ENCODE results near the gene HSPA6.
"Not testable (repeated sequence)": the region's sequence is repeated elsewhere in the genome, so short reads cannot be mapped to it uniquely, and the experiment has no call there.

The HSPA6 gene

GRCh38 chr1:161560960-161561715, 36.8 kb downstream of the HSPA6 start:
- DNase-seq (ENCODE audit: low read depth) = not testable (repeated sequence)

DNA sequence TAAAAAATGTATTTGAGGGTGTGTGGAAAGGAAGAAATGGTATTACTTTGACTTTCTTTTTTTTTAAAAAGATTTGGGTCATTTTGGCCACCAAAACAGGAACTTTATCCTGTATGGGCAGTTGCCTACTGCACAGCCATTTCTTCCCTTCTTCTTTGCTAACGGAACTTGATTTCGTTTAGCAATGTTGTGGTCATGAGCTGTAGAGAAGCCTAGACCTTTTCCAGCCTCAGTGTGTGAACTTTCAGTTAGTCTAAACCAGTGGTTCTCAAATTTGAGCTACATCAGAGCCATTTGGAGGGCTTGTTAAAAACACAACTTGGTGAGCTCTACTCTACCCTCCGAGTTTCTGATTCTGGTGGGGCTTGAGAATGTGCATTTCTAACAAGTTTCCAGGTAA, 38.1 kb downstream of the HSPA6 start:
- DNase-seq (ENCODE audit: low read depth) = not testable (repeated sequence)

GRCh38 chr1:161563522-161563921, 39.2 kb downstream of the HSPA6 start:
- not testable (repeated sequence) for DNase-seq (ENCODE audit: low read depth)

DNA sequence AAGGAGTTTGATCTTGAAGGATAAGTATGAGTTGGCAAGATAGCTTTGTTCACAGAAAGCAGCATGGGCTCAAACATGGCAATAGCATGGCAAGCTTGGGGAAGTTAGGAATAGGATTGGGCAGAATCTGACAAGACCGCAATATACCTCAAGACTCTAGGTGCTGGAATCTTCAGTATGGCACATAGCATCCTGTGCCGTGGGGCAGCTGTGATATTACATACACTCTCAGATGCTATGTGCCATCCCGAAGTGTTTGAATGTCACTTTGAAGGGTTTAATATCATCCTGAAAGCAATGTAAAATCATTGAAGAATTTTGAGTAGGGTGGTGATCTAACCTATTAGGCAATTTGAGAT, 42.2 kb downstream of the HSPA6 start:
- DNase-seq (ENCODE audit: low read depth) = not testable (repeated sequence)

GRCh38 chr1:161571703-161572102, 47.4 kb downstream of the HSPA6 start:
- DNase-seq (ENCODE audit: low read depth) = not testable (repeated sequence)

Data from stimulated activated CD8-positive, alpha-beta memory T cell treated with anti-CD3 and anti-CD28 coated beads, Interleukin-15, amount 100 ng/mL, for 24 hours (primary cell).